Adrenal gland (tissue), 5 donors: ENCODE data around the gene MEOX2.

ENCODE experiments used
- POLR2A ChIP-seq, 2 donors: fragments of 450-650 bp; IDR thresholded peaks; one replicate each; pipeline ENCODE4 v1.6.1; 2017; ENCODE audit warnings: antibody characterized with exemption in 2 of 2, mild to moderate bottlenecking in 2 of 2, moderate library complexity in 1 of 2
- TF ChIP-seq, protein P1 (sequence below), 6 experiments: fragments of 450-650 bp in 4 of 6; fragments of 200-600 bp in 2 of 6; sonication (generic) in 1 of 6; IDR thresholded peaks; 1 replicate in 5 of 6; 2 replicates in 1 of 6; pipeline versions ENCODE4 v1.5.1 to v1.8.0; 2016 to 2021; ENCODE audit warnings: antibody characterized with exemption in 6 of 6, mild to moderate bottlenecking in 2 of 6, moderate library complexity in 1 of 6
- donor health status: DM: no; HTN: no; CAD: no.

DNA sequence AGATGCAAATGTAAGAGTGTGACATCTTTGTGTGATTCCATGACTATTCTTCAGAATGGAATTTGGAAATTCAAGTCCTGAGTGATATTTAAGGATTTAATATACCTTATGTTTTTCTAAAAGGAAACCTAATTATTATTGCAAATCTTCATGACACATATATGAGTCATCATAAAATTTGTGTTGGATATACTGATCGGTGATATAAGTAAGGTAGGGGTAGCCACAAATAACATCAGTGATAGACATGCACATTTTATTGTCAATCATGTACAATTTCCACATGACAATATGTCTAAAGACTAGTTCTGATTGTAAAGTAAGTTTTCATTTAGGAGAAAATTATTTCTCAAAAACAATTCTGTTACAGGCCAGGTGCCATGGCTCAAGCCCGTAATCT is 65.0 kb downstream of the MEOX2 start:
- TF ChIP-seq, protein P1, sequence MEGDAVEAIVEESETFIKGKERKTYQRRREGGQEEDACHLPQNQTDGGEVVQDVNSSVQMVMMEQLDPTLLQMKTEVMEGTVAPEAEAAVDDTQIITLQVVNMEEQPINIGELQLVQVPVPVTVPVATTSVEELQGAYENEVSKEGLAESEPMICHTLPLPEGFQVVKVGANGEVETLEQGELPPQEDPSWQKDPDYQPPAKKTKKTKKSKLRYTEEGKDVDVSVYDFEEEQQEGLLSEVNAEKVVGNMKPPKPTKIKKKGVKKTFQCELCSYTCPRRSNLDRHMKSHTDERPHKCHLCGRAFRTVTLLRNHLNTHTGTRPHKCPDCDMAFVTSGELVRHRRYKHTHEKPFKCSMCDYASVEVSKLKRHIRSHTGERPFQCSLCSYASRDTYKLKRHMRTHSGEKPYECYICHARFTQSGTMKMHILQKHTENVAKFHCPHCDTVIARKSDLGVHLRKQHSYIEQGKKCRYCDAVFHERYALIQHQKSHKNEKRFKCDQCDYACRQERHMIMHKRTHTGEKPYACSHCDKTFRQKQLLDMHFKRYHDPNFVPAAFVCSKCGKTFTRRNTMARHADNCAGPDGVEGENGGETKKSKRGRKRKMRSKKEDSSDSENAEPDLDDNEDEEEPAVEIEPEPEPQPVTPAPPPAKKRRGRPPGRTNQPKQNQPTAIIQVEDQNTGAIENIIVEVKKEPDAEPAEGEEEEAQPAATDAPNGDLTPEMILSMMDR (IDR thresholded peaks at IDR 0.05) = no peak
- no peak for TF ChIP-seq POLR2A (IDR thresholded peaks at IDR 0.05)
